Stimulated activated CD8-positive, alpha-beta memory T cell treated with anti-CD3 and anti-CD28 coated beads, Interleukin-4, amount 100 ng/mL, for 48 hours (primary cell): ENCODE measurements around the gene IZUMO1.

ENCODE experiments used
- DNase-seq: peaks from one replicate; pipeline ENCODE4 v3.0.0-alpha.2; 2020

IZUMO1 gene

GRCh38 chr19:48756686-48757085, 10.0 kb upstream of the IZUMO1 start:
- DNase-seq: no peak

- no peak for DNase-seq
Measured at GRCh38 chr19:48756212-48756611, 9.5 kb upstream of the IZUMO1 start.

- DNase-seq: no peak
Measured at GRCh38 chr19:48755787-48756186, 9.1 kb upstream of the IZUMO1 start.

DNA sequence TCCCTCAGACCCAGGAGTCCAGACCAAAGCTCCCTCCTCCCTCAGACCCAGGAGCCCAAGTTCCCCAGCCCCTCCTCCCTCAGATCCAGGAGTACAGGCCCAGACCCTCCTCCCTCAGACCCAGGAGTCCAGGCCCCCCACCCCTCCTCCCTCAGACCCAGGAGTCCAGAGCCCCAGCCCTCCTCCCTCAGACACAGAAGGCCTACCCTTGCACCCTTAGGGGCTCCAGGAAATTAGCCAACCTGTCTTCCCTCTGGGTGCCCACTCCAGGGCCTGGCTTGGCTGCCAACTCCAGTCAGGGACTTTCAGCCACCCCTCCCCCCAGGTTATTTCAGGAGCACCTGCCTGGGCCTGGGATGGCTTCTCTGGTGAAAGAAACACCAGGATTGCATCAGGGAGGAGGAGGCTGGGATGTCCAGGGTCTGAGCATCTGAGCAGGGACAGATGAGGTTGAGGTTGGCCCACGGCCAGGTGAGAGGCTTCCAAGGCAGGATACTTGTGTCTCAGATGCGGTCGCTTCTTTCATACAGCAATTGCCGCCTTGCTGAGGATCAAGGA, 8.5 kb upstream of the IZUMO1 start, which contains the start of gene FGF21:
FGF21 (plus strand) TSS at position 441 of the 558 bp plus-strand sequence. CDS start 713 bp downstream, outside the sequence.
- DNase-seq: no peak

DNA sequence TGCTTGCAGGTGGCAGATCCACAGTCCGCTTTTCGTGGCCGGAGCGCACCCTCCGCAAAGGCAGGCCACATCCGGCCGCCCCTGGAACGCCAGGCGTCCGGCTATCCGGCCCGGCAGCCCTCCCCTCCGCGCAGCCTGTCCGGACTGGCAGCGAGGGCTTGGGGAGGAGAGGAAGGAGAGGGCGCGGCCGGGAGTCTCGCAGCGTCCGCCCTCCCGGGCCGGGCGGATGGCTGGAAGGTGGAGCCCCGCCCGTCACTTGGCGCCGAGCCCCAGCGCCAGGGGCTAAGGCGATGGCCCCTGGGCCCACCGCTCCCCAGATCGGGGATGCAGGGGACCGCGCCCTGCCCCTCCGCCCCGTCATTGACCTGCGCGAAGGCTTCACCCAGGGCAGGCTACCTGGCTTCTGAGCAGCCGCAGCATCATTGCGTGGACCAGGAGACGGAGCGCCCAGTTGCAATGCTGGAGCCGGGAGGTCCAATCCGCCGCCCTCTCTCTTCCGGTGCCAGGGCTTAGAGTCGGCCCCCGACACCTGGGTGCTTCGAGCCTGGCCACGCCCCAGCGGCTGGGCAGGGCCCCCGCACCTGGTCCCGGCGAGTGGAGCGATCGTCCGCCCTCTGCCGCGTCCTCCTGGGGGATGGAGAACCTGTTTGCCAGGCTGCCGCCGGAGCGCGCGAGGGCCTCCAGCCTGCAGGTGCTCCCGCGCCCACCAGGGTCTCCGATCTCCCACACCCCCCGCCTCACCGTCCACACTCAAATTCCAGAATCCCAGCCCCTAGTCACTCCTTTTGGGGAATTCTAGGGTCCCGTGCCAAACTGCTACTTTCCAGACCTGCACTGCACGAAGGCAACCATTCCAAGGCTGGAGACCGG, 6.0 kb upstream of the IZUMO1 start, which contains the start of gene FUT1:
FUT1 (minus strand) TSS at position 146 of the 870 bp plus-strand sequence. CDS start 1,360 bp downstream, outside the sequence.
- DNase-seq: no peak

DNA sequence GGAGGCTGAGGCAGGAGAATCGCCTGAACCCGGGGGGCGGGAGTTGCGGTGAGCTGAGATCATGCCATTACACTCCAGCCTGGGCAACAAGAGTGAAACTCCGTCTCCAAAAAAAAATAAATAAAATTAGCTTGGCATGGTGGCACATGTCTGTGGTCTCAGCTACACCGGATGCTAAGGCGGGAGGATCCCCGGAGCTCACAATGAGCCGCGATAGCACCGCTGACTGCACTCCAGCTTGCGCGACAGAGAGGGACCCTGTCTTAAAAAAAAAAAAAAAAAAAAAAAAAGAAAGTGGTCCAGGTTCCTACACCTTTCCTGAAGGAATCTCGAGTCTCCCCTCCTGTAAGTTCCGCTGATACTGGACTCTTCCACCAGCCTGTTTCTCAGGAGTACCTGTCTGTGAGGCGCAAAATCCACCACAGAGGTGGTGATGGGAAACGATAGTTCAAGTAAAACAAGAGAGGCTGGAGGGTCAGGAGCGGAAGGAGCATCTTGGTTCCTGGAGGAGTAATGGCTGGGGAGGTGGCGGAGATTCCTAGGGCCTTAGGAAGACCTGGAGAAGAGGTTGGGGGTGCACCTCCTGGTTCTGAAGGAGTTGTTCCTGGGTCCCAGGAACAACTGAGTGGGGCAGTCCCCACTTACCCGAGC, 5.3 kb upstream of the IZUMO1 start:
- no peak for DNase-seq

- no peak for DNase-seq
Measured at GRCh38 chr19:48750771-48751504, 4.2 kb upstream of the IZUMO1 start.

DNA sequence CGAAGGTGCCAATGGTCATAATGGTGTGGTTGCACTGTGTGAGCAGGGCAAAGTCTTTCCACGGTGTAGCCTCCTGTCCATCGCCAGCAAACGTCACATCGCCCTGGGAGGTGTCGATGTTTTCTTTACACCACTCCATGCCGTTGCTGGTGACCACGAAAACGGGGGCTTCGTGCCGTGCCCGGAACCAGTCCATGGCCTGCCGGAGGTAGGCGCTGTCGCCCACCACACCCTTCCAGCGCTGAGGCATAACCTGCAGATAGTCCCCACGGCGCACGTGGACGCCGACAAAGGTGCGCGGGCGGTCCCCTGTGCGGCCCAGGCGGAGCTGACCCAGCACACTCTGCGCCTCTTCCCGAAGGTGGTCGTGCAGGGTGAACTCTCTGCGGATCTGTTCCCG, 3.6 kb upstream of the IZUMO1 start:
- no peak for DNase-seq

- no peak for DNase-seq
Measured at GRCh38 chr19:48749571-48750198, 3.0 kb upstream of the IZUMO1 start.

GRCh38 chr19:48746110-48746509, 599 bp downstream of the IZUMO1 start:
- DNase-seq: no peak

DNA sequence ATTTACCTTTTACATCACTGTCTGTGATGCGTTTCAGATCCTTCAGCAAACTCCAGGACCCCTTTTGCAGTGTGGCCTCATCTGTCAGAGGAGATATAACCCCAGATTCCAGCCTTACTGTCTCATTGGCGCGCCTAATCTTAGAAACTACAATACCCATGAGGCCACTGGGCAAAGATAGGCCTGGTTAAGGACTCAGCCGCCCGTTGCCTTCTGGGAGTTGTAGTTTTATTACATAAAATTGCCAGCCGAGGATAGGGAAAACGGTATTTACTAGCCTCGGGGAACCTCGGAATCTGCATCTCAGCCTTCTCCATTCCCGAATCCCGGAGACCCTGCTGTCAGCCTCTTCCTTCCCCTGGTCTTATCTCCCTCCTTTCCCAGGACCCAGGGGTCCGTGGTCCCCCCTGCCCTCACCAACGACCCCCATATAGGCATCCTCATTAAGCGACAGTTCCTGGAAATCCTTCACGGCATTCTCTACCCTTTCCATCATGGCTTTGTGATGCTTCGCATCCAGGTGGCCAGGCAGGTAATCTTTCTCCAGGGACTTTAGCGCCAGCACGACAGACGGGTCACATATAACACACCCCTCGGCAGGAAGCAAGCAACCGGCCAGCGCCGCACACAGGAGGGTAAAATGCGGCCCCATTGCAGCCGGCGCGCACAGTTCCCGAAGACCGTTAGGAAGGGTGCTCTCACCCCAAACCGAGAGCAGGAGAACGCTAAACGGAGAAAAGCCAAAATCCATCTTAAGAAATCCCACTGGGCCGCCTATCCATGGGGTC, 1.3 kb downstream of the IZUMO1 start:
- peak; percentile 67 for DNase-seq

DNA sequence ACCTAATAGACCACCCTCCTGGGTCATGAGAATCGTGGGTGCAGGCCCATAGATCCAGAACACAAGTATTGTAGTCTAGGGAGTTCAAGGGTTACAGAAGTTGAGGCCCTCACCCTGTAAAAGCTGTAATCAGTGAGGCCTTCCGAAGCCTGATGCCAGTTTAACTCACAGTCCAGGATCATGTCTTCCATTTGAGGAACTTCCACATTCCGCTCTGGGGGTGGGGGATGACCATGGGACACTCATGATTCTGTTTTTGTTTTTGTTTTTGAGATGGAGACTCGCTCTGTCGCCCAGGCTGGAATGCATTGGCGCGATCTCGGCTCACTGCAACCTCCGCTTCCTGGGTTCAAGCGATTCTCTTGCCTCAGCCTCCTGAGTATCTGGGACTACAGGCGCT, 4.6 kb downstream of the IZUMO1 start:
- no peak for DNase-seq

DNA sequence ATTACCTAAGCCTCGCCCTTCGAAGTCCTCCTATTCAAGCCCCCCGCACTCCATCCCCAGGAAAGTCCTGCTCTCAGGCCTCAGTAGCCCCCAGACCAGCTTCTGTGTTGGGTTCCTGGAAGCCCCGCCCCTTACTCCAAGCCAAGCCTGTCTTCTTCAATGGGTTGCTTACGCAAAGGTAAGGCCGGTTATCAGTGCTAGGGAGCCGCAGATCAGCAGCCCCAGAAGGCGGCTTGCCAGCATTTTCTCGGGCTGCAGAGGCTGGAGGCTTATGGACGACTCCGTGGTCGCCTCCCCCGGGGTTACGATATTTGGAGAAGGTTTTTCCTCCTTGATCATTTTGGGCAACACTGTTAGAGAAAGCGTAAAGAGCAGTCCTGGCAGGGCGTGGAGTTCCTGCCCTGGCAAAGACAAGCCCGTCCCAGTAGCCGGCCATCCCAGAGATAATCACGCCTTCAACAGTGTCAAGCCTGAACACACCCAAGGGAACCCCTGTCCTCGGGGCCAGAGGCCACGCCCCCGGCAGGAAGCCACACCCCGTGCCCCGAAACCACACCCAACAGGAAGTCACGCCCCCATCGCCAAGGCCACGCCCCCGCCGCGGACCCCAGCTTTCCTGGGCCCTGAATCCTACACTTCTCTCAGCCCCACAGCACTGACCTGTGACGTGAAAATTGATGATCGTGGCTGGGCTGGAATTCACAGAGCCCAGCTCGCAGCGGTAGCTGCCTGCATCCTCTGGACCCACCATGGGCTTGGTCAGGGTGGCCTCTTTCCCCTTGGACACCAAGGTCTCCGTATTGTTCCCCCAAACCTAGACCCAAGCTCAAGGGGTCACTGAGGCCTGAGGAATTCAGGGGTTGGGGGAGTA, 5.3 kb downstream of the IZUMO1 start:
- peak; percentile 80 for DNase-seq

GRCh38 chr19:48740164-48740972, 6.3 kb downstream of the IZUMO1 start, which contains the start of gene RASIP1:
Gene RASIP1 (minus strand): TSS chr19:48740610. CDS start chr19:48740282, 328 bp downstream.
- DNase-seq: no peak

GRCh38 chr19:48739404-48740163, 7.1 kb downstream of the IZUMO1 start:
- DNase-seq: no peak

DNA sequence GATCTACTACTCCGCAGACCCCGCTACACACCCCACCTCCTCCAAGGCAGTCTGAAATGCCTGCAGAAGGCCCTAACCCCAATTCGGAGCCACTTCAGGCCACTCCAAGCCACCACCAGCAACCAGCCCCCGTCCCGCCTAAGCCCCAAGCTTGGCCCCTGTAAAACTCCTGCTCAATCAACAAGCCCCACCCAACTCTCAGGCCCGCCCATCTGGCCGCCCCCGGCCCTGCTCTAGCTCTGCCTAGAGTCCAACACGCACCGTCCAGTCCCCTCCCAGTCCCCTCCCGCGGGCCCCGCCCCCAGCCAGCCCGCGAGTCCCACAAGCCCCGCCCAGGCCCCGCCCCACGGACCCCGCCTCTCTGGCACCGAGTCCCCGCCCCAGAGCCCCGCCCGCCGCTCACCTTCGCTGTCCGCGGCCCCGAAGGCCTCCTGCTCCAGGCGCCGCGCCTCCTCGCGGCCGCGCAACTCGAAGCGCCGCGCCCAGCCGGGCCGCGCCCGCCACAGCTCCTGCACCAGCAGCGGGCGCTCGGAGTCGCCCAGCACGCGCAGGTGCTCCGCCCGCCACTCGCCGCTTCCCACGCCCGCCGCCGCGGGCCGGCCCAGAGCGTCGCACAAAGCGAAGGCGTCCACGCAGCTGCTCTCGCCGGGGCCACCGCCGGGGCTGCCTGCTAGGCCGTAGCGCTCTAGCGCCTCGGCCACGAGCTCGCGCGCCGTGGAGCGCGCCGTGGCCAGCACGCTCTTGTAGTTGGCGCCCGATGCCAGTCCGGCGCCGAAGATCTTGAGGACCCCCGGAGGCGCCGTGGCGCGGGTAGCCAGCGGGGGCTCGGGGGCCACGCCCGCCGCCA, 7.9 kb downstream of the IZUMO1 start:
- DNase-seq: peak; percentile 97

GRCh38 chr19:48737360-48737998, 9.2 kb downstream of the IZUMO1 start:
- no peak for DNase-seq
